ENCODE measurements around the gene PTCD3. TPM values are rescaled to one million over a fixed set of nuclear protein-coding genes. Genes with fewer than 3 reads are reported as not detected.

The PTCD3 gene
- polyA plus RNA-seq, 1 donor (not counting 4 experiments of a cell fraction or from before 2014, with no cell fraction given) = 93.1 TPM

DNA sequence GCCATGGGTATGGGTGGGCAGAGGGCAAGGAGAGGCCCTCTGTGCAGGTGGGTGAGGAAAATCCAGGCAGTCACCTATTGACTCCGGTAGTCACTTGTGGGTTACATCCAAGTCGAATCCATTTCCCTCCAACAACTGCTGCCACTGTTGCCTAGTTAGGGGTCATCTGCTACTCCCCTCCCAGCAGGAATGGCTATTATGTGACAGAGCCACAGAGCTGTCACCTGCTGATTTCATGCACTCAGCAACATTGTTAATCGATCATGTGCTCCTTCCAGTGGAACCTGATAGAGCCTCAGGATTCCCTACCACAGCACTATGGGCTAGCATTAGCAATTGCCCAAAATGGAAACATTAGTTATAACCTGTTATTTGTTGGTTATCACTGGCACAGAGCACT is 31.8 kb upstream of the PTCD3 start:
- Histone ChIP-seq H3K79me2 (ENCODE audit: control insufficient read depth, insufficient read depth, low read length) (no peaks in the 10 kb centered on the region), H3K27me3 (ENCODE audit: control insufficient read depth, extremely low read depth, insufficient read depth, low read length) (no peaks in the 10 kb centered on the region), H3K9me3 (ENCODE audit: control insufficient read depth, low read depth, low read length) (no peaks in the 10 kb centered on the region), H3K9me1 (ENCODE audit: control insufficient read depth, extremely low read depth, insufficient read depth, low read length) (no peaks in the 10 kb centered on the region), H3K4me2 (ENCODE audit: control insufficient read depth, extremely low read depth, insufficient read depth, low read depth, low read length) (no peak overlapping the region), H3K36me3 (ENCODE audit: control insufficient read depth in 2 of 2, extremely low read depth in 1 of 2, insufficient read depth in 2 of 2, low read length in 2 of 2) (peaks cover 45 to 74% of the 10 kb centered on the region in 2 experiments), H3K27ac (ENCODE audit: control insufficient read depth, insufficient read depth, low read length) (no peak overlapping the region), H4K20me1 (ENCODE audit: control insufficient read depth, extremely low read depth, insufficient read depth, low read length) (no peaks in the 10 kb centered on the region), H3K4me1 (ENCODE audit: control insufficient read depth, extremely low read depth, insufficient read depth, low read length) (no peaks in the 10 kb centered on the region), H3K9ac (ENCODE audit: control insufficient read depth, extremely low read depth, insufficient read depth, low read length) (no peak overlapping the region), H2AFZ (ENCODE audit: control insufficient read depth, low read length) (no peak overlapping the region), H3K4me3 (ENCODE audit: control insufficient read depth in 2 of 3, extremely low read depth in 1 of 3, insufficient read depth in 2 of 3, low read depth in 1 of 3, low read length in 3 of 3) (no peak overlapping the region)
- dilution Hi-C loops (cut with MboI; ENCODE audit: extremely low pct_ligation_motif_present, low sequenced_read_pairs) = no loop called here
- FAIRE-seq = no peak
- TF ChIP-seq, protein P1, sequence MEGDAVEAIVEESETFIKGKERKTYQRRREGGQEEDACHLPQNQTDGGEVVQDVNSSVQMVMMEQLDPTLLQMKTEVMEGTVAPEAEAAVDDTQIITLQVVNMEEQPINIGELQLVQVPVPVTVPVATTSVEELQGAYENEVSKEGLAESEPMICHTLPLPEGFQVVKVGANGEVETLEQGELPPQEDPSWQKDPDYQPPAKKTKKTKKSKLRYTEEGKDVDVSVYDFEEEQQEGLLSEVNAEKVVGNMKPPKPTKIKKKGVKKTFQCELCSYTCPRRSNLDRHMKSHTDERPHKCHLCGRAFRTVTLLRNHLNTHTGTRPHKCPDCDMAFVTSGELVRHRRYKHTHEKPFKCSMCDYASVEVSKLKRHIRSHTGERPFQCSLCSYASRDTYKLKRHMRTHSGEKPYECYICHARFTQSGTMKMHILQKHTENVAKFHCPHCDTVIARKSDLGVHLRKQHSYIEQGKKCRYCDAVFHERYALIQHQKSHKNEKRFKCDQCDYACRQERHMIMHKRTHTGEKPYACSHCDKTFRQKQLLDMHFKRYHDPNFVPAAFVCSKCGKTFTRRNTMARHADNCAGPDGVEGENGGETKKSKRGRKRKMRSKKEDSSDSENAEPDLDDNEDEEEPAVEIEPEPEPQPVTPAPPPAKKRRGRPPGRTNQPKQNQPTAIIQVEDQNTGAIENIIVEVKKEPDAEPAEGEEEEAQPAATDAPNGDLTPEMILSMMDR (optimal IDR thresholded peaks at IDR 0.05 in 1 of 3, IDR thresholded peaks at IDR 0.05 in 1 of 3, conservative IDR thresholded peaks at IDR 0.05 in 1 of 3; ENCODE audit: extremely low read depth in 1 of 3, insufficient read depth in 2 of 3, low read length in 3 of 3) = no peak
- TF ChIP-seq EZH2 (IDR thresholded peaks at IDR 0.05; ENCODE audit: low read length) = no peak
- no peak for DNase-seq (ENCODE audit: low read depth, low spot score)

DNA sequence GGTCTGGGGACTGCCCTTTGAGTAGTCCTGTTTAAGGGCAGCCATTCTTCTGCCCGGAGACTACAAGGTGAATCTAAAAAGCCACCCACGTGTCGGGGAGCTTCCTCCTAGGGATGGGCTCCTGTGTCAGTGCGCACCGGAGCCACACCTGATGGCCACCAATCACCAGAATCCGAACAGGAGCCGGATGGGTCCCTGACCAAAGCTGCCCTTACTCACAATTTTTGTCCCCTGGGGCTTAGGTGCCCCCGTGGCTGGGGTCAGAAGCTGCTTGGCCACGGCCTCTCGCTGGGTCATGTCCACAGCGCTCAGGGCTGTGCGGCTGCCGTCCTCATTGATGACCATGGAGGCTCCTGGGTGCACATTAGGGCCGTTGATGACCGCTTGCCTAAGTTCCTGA is 31.2 kb upstream of the PTCD3 start:
- H3K27ac ChIP-seq (ENCODE audit: control insufficient read depth, insufficient read depth, low read length) = no peak overlapping the region
- dilution Hi-C loops (cut with MboI; ENCODE audit: extremely low pct_ligation_motif_present, low sequenced_read_pairs) = no loop called here
- no peaks in the 10 kb centered on the region for H3K79me2 ChIP-seq (ENCODE audit: control insufficient read depth, insufficient read depth, low read length)
- no peaks in the 10 kb centered on the region for H3K9me3 ChIP-seq (ENCODE audit: control insufficient read depth, low read depth, low read length)
- TF ChIP-seq, protein P1 (optimal IDR thresholded peaks at IDR 0.05 in 1 of 3, IDR thresholded peaks at IDR 0.05 in 1 of 3, conservative IDR thresholded peaks at IDR 0.05 in 1 of 3; ENCODE audit: extremely low read depth in 1 of 3, insufficient read depth in 2 of 3, low read length in 3 of 3) = no peak
- H3K9ac ChIP-seq (ENCODE audit: control insufficient read depth, extremely low read depth, insufficient read depth, low read length) = no peak overlapping the region
- no peak for FAIRE-seq
- H3K4me3 ChIP-seq (ENCODE audit: control insufficient read depth in 2 of 3, extremely low read depth in 1 of 3, insufficient read depth in 2 of 3, low read depth in 1 of 3, low read length in 3 of 3) = no peak overlapping the region
- peaks cover 41 to 69% of the 10 kb centered on the region in 2 experiments for H3K36me3 ChIP-seq (ENCODE audit: control insufficient read depth in 2 of 2, extremely low read depth in 1 of 2, insufficient read depth in 2 of 2, low read length in 2 of 2)
- H3K4me2 ChIP-seq (ENCODE audit: control insufficient read depth, extremely low read depth, insufficient read depth, low read depth, low read length) = no peak overlapping the region
- no peak overlapping the region for H2AFZ ChIP-seq (ENCODE audit: control insufficient read depth, low read length)
- no peaks in the 10 kb centered on the region for H3K4me1 ChIP-seq (ENCODE audit: control insufficient read depth, extremely low read depth, insufficient read depth, low read length)
- no peaks in the 10 kb centered on the region for H4K20me1 ChIP-seq (ENCODE audit: control insufficient read depth, extremely low read depth, insufficient read depth, low read length)
- no peak for DNase-seq (ENCODE audit: low read depth, low spot score)
- no peaks in the 10 kb centered on the region for H3K9me1 ChIP-seq (ENCODE audit: control insufficient read depth, extremely low read depth, insufficient read depth, low read length)
- no peaks in the 10 kb centered on the region for H3K27me3 ChIP-seq (ENCODE audit: control insufficient read depth, extremely low read depth, insufficient read depth, low read length)

Data from keratinocyte (primary cell).